NCI-H2227 (cell line): ENCODE data around the gene PODXL2.

Source experiments
- DNase-seq: peaks from one replicate; lab custom pipeline; 2025; ENCODE audit not compliant: unreplicated experiment; lab: John Stamatoyannopoulos, UW

PODXL2 gene

GRCh38 chr3:127720985-127721935 is 92.3 kb downstream of the PODXL2 start:
- DNase-seq: no peak

GRCh38 chr3:127722091-127722784 is 93.3 kb downstream of the PODXL2 start:
- DNase-seq: no peak
